GM18517 (cell line): ENCODE measurements around the gene UTP25.
A peak's percentile ranks its signal among the peaks of the same experiment; 100 is the strongest.
"Not testable (repeated sequence)": the region's sequence is repeated elsewhere in the genome, so short reads cannot be mapped to it uniquely, and the experiment has no call there.

Experiments used
- ATAC-seq: cut with Tn5 transposase; IDR thresholded peaks from one replicate; pipeline ENCODE4 v1.9.1; 2021; ENCODE audit warnings: mild to moderate bottlenecking, moderate library complexity; ENCODE audit not compliant: unreplicated experiment

Gene UTP25

DNA sequence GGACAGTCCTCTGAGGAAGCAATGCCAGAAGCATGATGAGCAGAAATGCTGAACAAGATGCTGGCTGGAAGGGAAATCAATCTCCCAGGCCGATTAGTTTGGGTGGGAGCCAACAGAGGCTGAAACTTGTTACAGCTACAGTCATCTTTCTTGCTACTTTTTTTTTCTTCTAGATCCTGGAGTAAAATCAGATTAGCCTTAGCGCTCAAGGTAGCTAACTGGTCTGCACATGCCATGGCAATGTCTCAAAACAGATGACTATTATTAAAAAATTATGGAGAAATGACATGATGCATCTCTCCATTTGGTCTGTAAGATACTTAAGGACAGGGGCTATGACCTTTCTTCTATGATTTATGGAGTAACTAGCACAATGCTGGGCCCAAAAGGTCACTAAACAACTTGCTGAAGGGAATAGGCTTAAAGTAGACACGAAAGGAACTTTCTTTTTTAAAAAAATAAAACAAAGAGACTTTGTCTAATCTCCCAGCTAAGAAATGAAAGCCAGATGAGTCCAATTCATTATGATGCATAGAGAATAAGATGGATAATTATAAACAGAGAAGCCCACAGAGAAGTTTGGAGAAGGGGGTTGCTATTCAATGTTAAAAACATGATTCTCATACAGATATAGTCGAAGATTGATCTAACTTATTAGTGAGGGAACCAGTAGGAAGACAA is 42.5 kb downstream of the UTP25 start:
- no peak for ATAC-seq

DNA sequence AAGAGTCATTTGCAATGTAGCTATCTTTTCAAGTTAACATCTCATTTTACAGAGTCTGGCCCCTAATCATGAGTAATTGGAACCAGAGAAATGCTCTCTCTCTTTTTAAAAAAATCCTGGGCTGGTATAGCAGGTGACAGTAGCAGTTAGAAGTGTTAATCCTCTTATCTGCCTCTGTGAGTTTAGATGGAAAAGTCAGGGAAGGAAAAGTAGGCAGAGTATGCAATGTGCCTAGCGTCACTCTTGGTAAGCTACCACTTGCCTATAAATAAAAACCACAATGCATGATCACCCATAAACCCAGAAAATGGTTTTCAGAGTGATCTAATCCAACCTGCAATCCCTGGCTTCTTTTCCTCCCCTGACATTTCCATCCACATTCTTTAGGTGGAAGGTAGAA is 43.2 kb downstream of the UTP25 start:
- no peak for ATAC-seq

DNA sequence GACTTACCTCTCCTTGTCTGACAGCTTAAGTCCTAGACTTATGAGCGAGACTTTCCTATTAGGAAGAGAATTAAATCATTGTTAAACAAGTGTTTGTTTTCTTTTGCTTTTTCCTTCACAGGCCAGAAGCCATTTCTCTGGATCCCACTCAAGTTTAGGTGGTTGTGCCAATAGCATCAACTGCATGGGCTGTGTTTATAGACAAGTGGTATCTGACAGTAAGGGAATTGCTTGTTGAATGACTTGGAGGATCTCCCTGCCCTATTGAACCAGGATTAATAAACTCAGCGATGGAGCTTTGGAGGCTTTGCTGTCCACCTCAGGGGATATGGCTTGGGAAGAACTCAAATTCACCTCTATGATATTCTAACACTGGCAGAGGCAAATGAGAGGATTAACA is 43.7 kb downstream of the UTP25 start:
- no peak for ATAC-seq

- no peak for ATAC-seq
These were observed 45.5 kb downstream of the UTP25 start for GRCh38 chr1:209873067-209873799.

GRCh38 chr1:209875515-209875914 is 47.7 kb downstream of the UTP25 start:
- ATAC-seq: no peak

DNA sequence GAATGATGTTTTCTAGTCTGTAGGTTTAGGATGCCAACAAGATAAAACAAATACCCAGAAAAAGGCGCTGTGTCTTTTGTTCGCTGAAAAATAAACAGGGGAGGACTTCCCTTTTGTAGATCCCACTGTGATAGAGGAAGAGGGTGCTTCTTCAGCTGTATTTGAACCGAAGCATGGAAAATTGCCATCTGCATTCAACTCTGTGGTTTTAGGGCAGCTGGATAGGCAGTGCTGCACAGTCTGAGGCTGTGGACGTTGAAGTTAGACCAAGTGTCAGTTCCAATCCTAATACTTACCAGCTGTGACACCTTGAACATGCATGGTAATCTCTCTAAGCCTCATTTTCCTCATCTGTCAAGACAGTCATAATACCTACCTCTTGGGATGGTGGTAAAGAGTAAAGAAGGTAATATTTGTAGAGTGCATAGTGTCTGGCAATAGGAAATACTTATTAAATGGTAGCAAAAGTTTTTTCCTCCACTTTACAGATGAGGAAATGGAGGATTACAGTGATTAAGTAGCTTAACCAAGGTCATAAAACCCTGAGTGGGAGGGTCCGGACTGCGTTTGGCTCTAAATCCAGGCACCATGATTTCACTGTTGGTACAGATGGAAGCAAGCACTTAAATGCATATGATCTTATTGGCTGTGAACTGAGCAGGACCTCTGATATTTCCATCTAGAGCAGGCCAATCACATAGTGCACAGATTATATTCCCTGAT is 48.5 kb downstream of the UTP25 start:
- ATAC-seq: no peak

DNA sequence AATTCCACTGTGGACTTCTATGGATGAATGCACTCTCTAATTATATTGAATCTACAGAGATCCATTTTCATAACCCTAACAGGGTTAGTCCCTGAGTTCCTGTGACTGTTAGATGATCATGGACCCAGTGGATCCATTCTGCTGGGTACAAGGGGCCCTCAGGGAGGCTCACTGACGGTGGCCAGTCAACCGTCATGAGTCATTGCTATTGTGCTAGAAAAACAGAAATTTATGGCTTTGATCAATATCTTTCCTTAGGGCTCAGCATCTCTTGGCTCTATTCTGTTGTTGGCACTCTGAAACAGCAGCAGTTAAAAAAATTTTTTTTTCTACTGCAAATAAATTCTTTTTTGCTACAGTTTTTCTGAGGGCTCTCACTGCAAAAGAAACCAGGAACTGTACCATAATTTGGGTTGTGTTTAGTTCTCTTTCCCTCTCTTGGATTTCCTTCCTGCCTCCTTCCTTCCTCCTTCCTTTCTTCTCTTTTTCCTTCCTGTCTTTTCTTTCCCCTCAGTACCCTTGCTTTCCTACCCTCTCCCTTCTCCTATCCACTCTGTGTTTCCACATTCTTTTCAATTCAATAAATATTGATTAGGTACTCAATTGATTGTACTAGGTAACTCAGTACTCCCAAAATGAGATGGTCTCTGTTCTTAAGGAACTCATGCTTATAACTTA is 49.5 kb downstream of the UTP25 start:
- no peak for ATAC-seq

GRCh38 chr1:209878964-209879363 is 51.2 kb downstream of the UTP25 start:
- ATAC-seq: no peak

DNA sequence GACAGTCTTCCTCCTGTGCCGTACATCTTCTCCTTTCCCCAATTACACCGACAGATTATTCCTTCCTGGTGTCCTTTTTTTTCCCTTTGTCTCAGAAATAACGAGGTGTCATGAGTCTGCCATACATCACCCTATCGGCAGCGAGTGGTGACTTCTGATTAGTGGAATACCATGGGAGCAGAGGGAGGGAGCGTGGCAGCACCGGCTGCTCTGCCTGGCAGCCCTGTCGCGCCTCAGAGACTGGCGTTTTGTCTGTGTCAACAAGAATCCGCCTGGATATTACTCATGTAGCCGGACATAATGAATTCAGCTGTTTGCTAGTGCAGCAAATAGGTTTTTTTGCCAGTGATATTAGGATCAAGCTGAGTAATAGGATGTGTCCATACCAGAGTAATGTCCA is 51.8 kb downstream of the UTP25 start:
- ATAC-seq: no peak

GRCh38 chr1:209880031-209880430 is 52.3 kb downstream of the UTP25 start:
- no peak for ATAC-seq

DNA sequence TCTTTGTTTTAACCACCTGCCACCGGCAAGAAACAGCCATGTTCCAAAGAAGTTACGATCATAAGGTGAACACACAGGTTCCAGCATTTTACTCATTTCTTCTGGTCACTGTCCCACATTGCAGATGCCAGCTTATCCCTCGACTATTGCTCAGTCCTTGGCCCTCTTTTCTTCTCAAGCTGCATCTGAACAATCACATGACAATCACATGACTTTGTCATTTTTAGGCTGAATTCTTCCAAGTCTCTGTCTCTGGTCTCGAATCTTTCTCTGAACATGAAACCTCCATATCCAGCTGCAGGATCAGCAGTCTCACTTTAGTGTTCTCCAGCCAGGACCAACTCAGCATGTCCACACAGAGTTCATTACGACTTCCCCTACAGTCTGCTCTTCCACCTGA is 53.8 kb downstream of the UTP25 start:
- ATAC-seq: no peak

- ATAC-seq: no peak
These were observed 54.5 kb downstream of the UTP25 start for GRCh38 chr1:209882286-209882685.

DNA sequence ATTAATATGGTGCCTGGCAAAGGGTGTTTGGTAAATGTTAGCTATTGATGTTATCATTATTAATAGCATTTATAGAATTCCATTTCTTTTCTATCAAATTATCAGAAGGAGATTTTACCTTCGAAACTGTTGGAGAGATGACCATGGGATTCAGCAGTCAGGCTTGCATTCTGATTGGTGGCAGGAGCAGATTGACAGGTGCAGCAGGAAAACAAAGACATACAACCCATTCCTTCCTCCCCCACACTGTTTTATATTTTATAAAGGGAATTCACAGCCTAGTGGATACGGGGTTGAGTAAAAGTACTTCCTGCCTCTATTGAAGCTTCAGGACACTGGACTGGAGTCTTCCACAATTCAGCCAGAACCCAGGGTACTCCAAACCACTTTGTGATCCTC is 55.2 kb downstream of the UTP25 start:
- no peak for ATAC-seq

DNA sequence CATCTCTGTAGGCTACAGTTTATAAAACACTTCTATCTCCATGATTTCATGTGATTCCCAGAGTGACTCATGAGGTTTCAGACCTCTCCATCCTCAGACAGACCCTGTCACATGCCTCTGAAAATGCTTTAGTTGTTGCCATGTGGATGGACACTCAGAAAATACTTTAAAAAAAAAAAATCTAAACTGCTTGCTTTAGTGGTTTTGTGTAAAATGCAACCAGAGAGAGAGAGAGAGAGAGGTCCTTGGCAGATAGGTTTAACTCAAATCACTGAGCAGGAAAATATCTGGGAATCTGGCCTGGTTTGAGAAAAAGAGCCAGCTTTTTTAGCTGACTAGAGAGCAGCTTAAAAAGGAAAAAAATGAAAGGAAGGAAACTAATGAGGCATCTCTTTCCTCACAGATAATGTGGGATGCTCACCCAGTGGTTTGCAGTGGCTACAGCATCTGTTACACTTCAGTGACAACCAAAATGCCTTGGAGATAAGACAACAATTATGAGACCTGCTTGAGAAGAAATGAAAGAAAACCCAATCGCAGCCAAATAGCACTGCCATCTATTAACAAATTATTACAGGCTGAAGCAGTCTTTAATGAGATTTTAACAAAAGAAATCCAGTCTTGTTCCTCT is 55.7 kb downstream of the UTP25 start:
- ATAC-seq: no peak

DNA sequence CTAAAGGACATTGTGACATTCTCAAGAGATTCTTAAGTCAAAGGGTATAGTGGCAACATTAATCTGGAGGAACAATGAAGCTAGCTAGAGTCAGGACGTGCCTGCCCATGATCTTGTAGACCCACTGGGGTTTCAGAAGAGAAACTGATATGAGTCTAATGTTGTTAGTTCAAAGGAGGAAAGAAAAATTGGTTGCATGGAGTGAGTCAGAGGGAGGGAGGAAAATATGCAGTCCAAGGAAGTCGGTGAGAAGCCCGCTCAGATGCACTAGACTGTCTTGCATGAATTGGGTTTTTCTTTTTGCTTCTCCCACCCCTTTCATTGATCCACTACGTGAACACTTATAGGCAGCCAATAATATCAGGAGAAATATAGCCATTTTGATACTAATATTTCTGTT is 56.5 kb downstream of the UTP25 start:
- ATAC-seq: no peak

GRCh38 chr1:209884665-209885117 is 56.9 kb downstream of the UTP25 start:
- ATAC-seq: peak; percentile 92

- no peak for ATAC-seq
These were observed 57.8 kb downstream of the UTP25 start for GRCh38 chr1:209885403-209886218.

GRCh38 chr1:209886219-209886536 is 58.4 kb downstream of the UTP25 start:
- ATAC-seq: no peak

DNA sequence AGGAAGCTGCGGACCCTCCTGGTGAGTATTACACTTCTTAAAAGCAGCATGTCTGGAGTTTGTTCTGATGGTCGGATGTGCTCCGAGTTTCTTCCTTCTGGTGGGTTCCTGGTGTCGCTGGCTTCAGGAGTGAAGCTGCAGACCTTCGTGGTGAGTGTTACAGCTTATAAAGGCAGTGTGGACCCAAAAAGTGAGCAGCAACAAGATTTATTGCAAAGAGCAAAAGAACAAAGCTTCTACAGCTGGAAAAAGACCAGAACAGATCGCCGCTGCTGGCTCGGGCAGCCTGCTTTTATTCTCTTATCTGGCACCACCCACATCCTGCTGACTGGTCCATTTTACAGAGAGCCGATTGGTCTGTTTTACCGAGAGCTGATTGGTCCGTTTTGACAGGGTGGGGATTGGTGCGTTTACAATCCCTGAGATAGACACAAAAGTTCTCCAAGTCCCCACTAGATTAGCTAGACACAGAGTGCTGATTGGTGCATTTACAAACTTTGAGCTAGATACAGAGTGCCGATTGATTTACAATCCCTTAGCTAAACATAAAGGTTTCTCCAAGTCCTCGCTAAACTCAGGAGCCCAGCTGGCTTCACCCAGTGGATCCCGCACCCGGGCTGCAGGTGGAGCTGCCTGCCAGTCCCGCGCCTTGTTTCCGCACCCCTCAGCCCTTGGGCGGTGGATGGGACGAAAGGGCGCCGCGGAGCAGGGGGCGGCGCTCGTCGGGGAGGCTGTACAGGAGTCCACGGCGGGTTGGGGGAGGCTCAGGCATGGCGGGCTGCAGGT is 60.7 kb downstream of the UTP25 start:
- ATAC-seq: not testable (repeated sequence)

DNA sequence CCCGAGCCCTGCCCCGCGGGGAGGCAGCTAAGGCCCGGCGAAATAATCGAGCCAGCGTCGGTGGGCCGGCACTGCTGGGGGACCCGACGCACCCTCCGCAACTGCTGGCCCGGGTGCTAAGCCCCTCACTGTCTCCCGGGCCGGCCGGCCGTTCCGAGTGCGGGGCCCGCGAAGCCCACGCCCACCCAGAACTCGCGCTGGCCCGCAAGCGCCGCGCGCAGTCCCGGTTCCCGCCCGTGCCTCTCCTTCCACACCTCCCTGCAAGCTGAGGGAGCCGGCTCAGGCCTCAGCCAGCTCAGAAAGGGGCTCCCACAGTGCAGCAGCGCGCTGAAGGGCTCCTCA is 61.3 kb downstream of the UTP25 start:
- no peak for ATAC-seq
